ENCODE data around the gene SPAM1. TPM values are rescaled to one million over a fixed set of nuclear protein-coding genes. Genes with fewer than 3 reads are reported as not detected.
"Not testable (repeated sequence)": the region's sequence is repeated elsewhere in the genome, so short reads cannot be mapped to it uniquely, and the experiment has no call there.

The SPAM1 gene
- total RNA-seq, 1 experiment from 2014 or later, result not detected

DNA sequence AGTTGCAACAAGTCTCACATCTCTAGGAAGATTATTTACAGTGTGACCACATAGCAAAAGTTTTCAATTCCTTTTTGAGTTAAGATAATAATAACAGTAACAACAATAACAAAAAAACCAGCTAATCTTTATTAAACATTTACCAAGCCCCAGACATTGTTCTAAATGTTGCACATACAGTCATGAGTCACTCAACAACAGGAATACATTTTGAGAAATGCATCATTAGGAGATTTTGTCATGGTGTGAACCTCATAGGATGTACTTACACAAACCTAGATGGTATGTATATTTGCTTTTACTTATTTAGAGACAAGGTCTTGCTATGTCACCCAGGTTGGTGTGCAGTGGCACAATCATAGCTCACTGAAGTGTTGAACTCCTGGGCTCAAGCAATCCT is 52.0 kb downstream of the SPAM1 start:
- Histone ChIP-seq H3K27ac (no peak overlapping the region), H3K27me3 (0 out of 2 replicates have a peak, but pooled peaks cover 5% of the 10 kb centered on the region), H3K4me3 (no peak overlapping the region), H3K4me1 (no peaks in the 10 kb centered on the region), H3K9me3 (replicated peaks) (no peaks in the 10 kb centered on the region), H3K36me3 (no peaks in the 10 kb centered on the region; the same call in 1 of the 2 replicates)
- no peak for DNase-seq

DNA sequence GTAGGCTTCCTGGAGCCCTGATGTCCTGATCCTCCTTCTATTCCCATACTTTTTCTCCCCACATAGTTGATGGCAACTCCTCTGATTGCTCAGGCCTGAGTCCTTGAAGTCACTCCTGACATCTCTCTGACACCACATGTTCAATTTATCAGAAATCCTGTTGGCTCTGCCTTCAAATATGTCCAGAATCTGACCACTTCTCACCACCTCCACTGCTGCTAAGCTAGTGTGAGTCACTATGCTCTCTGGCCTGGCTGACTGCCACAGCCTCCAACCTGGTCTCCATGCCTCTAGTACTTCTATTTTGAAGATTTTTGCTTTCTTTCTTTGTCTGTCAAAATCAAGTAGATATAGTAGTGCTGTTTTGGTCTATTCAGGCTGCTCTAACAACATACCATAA is 54.8 kb downstream of the SPAM1 start:
- H3K4me3 ChIP-seq, result no peak overlapping the region
- no peaks in the 10 kb centered on the region; the same call in 1 of the 2 replicates for H3K36me3 ChIP-seq
- H3K9me3 ChIP-seq (replicated peaks), result no peaks in the 10 kb centered on the region
- H3K4me1 ChIP-seq, result no peaks in the 10 kb centered on the region
- no peak overlapping the region for H3K27ac ChIP-seq
- H3K27me3 ChIP-seq, result no peaks in the 10 kb centered on the region
- no peak for DNase-seq

DNA sequence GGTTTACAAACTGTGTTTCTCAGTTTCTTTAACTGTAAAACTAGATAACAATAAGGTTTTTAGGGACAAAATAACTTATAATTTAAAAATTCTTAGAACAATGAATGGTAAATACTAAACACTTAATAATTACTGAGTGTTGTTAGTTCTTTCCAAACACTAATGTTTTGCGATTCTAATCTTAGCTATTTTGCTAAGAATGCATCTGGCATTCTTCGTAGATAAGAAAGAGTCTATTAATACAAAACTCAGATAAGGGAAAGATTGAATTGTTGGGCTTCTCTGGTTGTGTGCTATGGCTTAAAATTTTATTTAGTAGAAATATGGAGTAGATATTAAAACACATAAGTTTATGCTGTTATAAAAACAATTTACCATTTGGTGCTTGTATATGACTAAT is 62.4 kb downstream of the SPAM1 start:
- no peaks in the 10 kb centered on the region; the same call in 1 of the 2 replicates for H3K9me3 ChIP-seq (replicated peaks)
- H3K36me3 ChIP-seq, result no peaks in the 10 kb centered on the region
- DNase-seq, result no peak
- peaks cover 3% of the 10 kb centered on the region for H3K27me3 ChIP-seq
- no peak overlapping the region for H3K4me3 ChIP-seq
- no peak overlapping the region for H3K27ac ChIP-seq
- no peaks in the 10 kb centered on the region for H3K4me1 ChIP-seq

DNA sequence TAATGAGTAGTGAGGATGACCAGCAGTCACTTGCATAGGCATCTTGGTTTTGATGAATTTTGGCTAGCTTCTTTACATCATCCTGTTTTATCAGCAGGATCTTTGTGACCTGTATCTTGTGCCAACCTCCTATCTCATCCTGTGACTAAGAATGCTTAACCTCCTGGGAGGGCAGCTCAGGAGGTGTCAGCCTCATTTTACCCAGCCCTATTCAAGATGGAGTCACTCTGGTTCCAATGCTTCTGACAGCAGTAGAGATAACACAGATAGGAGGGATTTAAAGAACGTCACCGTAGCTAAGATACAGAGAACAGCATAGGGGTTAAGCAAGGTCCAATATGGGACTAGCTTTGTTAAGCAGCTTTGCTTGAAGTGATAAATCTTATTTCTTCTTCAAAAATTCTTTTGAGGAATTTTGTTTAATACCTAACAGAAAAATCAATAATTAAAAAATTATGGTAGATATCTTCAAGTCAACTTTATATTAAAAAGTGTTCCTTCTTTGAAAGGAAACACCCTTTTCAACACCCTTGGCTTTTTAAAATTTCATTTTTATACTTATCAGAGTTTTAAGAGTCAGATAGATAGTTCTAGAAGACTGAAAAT is 68.0 kb downstream of the SPAM1 start:
- no peak for DNase-seq
- peaks cover 3% of the 10 kb centered on the region; the same call in 1 of the 2 replicates for H3K27me3 ChIP-seq
- H3K4me3 ChIP-seq, result no peak overlapping the region
- no peak overlapping the region for H3K27ac ChIP-seq
- H3K36me3 ChIP-seq, result no peaks in the 10 kb centered on the region
- no peaks in the 10 kb centered on the region for H3K4me1 ChIP-seq
- no peaks in the 10 kb centered on the region; the same call in 1 of the 2 replicates for H3K9me3 ChIP-seq (replicated peaks)

DNA sequence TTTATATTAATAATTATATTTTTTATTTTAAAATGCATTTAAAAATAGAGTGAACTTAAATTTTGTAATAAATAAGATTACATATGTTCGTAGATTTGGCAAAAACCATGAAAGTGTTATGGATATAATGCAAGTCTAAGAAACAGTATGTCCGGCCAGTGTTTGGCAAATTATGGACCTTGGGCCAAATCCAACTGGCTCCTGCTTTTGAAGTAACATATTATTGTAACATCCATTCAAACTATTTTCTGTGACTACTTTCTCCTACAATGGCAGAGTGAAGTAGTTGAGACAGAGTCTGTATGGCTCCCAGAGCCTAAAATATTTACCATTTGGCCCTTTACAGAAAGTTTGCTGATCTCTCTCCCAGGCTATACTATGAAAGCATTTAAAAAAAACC is 69.0 kb downstream of the SPAM1 start:
- Histone ChIP-seq H3K4me3 (no peak overlapping the region), H3K27me3 (peaks cover 3% of the 10 kb centered on the region; the same call in 1 of the 2 replicates), H3K4me1 (no peaks in the 10 kb centered on the region), H3K36me3 (no peaks in the 10 kb centered on the region), H3K27ac (no peak overlapping the region), H3K9me3 (replicated peaks) (no peaks in the 10 kb centered on the region; the same call in 1 of the 2 replicates)
- no peak for DNase-seq

DNA sequence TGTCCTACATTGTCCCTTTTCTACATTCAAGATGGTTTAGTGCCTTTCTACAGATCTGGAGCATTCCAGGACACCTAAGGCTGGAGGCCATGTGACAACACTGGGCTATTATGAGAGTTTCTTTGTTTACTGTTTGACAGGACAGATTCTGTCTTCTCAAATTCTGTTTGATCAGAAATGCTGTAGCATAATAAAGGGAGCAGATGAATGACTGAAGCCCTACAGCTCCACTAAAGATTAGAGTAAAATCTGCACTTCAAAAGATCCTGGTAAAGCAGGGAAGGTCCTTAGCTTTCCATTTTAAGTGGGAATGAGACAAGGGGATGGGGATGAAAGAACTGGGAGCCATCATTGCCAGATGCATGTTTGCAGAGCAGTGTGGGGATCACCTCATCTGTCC is 69.4 kb downstream of the SPAM1 start:
- H3K4me1 ChIP-seq, result no peaks in the 10 kb centered on the region
- no peak overlapping the region for H3K27ac ChIP-seq
- no peak for DNase-seq
- no peak overlapping the region for H3K4me3 ChIP-seq
- no peaks in the 10 kb centered on the region; the same call in 1 of the 2 replicates for H3K9me3 ChIP-seq (replicated peaks)
- H3K36me3 ChIP-seq, result no peaks in the 10 kb centered on the region
- H3K27me3 ChIP-seq, result peaks cover under 1% of the 10 kb centered on the region; the same call in 1 of the 2 replicates

DNA sequence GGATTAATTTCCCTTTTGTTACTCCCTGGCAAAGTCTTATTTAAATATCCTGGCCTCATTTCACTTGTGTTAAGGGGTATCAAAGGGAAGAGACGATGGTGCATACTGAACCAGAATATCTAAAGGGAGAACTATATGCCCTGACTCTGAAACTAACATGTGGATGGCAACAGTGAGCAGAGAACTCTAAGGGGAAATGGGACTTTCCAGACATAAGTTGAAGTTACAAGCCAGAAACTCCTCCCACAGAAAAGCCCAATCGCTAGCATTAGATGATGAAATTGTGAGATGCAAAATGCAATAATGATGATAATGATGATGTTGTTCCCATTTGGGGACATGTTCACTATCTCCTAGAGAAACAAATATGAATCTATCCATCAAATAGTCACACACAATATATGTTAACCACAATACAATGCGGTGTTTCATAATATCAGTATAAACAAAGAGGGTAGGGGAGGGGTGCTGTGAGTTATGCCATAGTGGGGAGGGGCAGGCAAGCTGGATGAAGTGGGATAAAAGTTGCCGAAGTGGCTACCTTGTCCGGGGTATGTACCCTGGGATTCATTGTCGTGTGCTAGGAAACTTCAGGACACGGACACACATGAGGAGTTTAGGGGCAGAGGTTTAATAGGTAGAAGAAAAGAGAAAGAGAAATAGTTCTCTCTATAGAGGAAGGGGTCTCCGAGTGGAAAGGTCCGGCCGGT is 70.7 kb downstream of the SPAM1 start:
- no peak overlapping the region for H3K27ac ChIP-seq
- no peak for DNase-seq
- no peaks in the 10 kb centered on the region for H3K36me3 ChIP-seq
- H3K9me3 ChIP-seq (replicated peaks), result no peaks in the 10 kb centered on the region
- H3K4me3 ChIP-seq, result no peak overlapping the region
- H3K4me1 ChIP-seq, result no peaks in the 10 kb centered on the region
- H3K27me3 ChIP-seq, result no peaks in the 10 kb centered on the region

DNA sequence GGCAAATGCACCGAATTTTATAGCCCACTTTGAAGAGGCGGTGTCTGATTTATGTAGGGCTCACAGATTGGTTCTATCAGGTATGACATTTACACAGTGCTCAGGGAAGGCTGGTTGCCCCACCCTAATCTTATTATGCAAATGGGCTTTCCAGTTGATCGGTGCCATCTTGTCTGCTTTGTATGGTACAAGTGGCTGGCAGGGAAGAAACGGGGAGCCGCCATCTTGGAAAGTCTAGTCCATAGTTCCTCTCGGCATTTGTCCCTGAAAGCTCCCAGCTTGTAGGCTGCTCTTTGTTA is 71.2 kb downstream of the SPAM1 start:
- Histone ChIP-seq H3K4me1 (no peaks in the 10 kb centered on the region), H3K27me3 (no peaks in the 10 kb centered on the region), H3K4me3 (no peak overlapping the region), H3K9me3 (replicated peaks) (no peaks in the 10 kb centered on the region), H3K27ac (no peak overlapping the region), H3K36me3 (no peaks in the 10 kb centered on the region)
- DNase-seq, result no peak

DNA sequence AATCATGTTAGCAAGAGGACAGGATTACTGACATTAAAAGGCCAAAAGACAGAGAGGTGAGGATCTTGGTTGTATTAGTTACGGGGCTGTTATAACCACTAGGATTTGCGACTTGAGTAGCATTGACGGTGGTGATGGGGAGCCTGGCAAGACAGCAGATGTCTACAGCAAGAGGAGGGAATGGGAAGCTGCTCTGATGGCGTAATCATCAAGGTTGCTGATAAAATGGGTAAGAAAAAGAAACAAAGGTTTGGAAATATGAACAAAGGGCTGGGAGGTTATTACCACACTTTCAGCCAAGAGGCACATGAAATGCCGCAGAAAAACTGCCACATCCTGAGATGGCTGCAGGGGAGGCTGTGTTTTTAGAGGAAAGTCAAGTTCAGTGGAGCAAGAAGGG is 73.9 kb downstream of the SPAM1 start:
- Histone ChIP-seq H3K9me3 (replicated peaks) (no peaks in the 10 kb centered on the region), H3K4me3 (no peak overlapping the region), H3K4me1 (no peaks in the 10 kb centered on the region), H3K27me3 (no peaks in the 10 kb centered on the region), H3K36me3 (no peaks in the 10 kb centered on the region), H3K27ac (no peak overlapping the region)
- DNase-seq, result no peak

DNA sequence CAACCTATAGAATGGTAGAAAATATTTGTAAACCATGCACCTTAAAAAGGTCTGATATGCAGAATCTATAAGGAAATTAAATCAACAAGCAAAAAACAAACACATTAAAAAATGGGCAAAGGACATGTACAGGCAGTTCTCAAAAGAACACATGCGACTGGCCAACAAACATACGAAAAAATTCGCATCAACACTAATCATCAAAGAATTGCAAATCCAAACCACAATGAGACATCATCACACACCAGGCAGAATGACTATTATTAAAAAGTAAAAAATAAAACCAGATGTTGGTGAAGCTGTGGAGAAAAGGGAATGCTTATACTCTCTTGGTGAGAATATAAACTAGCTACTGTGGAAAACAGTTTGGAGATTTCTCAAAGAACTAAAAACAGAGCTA is 74.7 kb downstream of the SPAM1 start:
- Histone ChIP-seq H3K36me3 (no peaks in the 10 kb centered on the region), H3K9me3 (replicated peaks) (no peaks in the 10 kb centered on the region), H3K27me3 (no peaks in the 10 kb centered on the region), H3K4me3 (no peak overlapping the region), H3K27ac (no peak overlapping the region), H3K4me1 (no peaks in the 10 kb centered on the region)
- DNase-seq, result no peak

DNA sequence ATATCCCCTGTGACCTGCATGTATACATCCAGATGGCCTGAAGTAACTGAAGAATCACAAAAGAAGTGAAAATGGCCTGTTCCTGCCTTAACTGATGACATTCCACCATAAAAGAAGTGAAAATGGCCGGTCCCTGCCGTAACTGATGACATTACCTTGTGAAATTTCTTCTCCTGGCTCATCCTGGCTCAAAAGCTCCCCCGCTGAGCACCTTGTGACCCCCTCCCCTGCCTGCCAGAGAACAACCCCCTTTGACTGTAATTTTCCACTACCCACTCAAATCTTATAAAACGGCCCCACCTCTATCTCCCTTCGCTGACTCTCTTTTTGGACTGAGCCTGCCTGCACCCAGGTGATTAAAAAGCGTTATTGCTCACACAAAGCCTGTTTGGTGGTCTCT is 83.3 kb downstream of the SPAM1 start:
- H3K4me3 ChIP-seq; DNase-seq; H3K9me3 ChIP-seq (replicated peaks); H3K36me3 ChIP-seq; H3K4me1 ChIP-seq; H3K27ac ChIP-seq; H3K27me3 ChIP-seq: not testable (repeated sequence)

DNA sequence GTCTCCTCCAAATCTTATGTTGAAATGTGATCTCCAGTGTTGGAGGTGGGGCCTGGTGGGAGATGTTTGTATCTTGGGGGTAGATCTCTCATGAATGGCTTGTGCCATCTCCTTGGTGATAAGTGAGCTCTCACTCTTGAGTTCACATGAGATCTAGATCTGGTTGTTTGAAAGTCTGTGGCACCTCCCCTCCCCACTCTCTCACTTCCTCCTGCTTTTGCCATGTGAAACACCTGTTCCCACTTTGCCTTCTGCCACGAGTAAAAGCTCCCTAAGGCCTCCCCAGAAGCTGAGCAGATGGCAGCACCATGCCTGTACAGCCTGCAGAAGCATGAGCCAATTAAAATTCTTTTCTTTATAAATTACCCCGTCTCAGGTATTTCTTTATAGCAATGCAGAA is 84.3 kb downstream of the SPAM1 start:
- Histone ChIP-seq H3K9me3 (replicated peaks) (0 out of 2 replicates have a peak, but pooled peaks cover 3% of the 10 kb centered on the region), H3K36me3 (no peaks in the 10 kb centered on the region), H3K4me3 (no peak overlapping the region)

More for the DNA sequence above, 84.3 kb downstream of the SPAM1 start:
- H3K27me3 ChIP-seq, result peaks cover 3% of the 10 kb centered on the region; the same call in 1 of the 2 replicates
- no peak overlapping the region for H3K27ac ChIP-seq
- no peak for DNase-seq
- H3K4me1 ChIP-seq, result no peaks in the 10 kb centered on the region

Other genes with a start within 250 kb of the SPAM1 start
- gene WASL, start 176.2 kb upstream of the SPAM1 start, total RNA-seq (2014; rRNA removed; shearing (Covaris generic)), result 25.4 and 26.4 TPM in 2 replicates
- not detected in 2 replicates for gene HYAL4, start 80.1 kb upstream of the SPAM1 start, total RNA-seq (2014; rRNA removed; shearing (Covaris generic))
- gene TMEM229A, start 107.8 kb downstream of the SPAM1 start, total RNA-seq (2014; rRNA removed; shearing (Covaris generic)), result not detected in 2 replicates